Spleen (tissue), 7 donors: ENCODE data around the gene CACNA2D1.

Experiments used
- POLR2A ChIP-seq, 3 donors: fragments of 450-650 bp; IDR thresholded peaks; one replicate each; pipeline ENCODE4 v1.5.1; 2017; ENCODE audit warnings: antibody characterized with exemption in 3 of 3, mild to moderate bottlenecking in 1 of 3
- POLR2AphosphoS5 ChIP-seq, 3 donors: sonication (generic); formaldehyde crosslinking; IDR thresholded peaks; one replicate each; pipeline ENCODE4 v1.5.1; 2017; ENCODE audit warnings: antibody characterized with exemption in 3 of 3
- TF ChIP-seq, protein P1 (sequence below), 11 experiments: fragments of 200-600 bp in 7 of 11; fragments of 450-650 bp in 4 of 11; sonication (generic) in 4 of 11; IDR thresholded peaks in 8 of 11; conservative IDR thresholded peaks in 3 of 11; 1 replicate in 7 of 11; 2 replicates in 4 of 11; pipeline versions ENCODE4 v1.4.0 to v1.8.0; 2016 to 2021; ENCODE audit warnings: antibody characterized with exemption in 11 of 11, inconsistent platforms in 4 of 11, mild to moderate bottlenecking in 1 of 11
- donor health status: DM: no; HTN: no; CAD: no; lungs with moderate emphysema.
- donor health status: DM: no; HTN: no; CAD: no.
- donor health status: DM: no; HTN: no; CAD: no.

DNA sequence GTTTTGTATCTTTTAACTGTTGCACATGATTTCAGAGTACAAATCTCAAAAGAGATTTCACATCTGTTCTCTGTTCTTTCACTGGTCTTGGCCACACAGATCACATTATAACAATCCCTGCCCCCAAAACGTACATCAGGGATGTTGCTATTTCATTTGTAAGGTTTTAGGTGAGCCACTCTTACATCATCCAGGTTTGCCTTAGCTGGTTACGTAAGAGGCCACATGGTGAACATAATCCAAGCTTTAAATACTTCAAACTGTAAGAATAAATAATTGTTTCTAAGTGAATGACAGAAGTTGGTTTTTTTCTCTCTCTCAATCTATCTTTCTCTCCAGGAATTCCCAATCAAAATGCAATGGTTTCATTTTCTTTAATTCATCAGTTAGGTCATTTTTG is 427.8 kb downstream of the CACNA2D1 start:
- TF ChIP-seq, protein P1, sequence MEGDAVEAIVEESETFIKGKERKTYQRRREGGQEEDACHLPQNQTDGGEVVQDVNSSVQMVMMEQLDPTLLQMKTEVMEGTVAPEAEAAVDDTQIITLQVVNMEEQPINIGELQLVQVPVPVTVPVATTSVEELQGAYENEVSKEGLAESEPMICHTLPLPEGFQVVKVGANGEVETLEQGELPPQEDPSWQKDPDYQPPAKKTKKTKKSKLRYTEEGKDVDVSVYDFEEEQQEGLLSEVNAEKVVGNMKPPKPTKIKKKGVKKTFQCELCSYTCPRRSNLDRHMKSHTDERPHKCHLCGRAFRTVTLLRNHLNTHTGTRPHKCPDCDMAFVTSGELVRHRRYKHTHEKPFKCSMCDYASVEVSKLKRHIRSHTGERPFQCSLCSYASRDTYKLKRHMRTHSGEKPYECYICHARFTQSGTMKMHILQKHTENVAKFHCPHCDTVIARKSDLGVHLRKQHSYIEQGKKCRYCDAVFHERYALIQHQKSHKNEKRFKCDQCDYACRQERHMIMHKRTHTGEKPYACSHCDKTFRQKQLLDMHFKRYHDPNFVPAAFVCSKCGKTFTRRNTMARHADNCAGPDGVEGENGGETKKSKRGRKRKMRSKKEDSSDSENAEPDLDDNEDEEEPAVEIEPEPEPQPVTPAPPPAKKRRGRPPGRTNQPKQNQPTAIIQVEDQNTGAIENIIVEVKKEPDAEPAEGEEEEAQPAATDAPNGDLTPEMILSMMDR (IDR thresholded peaks at IDR 0.05 in 8 of 11, conservative IDR thresholded peaks at IDR 0.05 in 3 of 11) = no peak
- TF ChIP-seq POLR2AphosphoS5 (IDR thresholded peaks at IDR 0.05) = no peak
- TF ChIP-seq POLR2A (IDR thresholded peaks at IDR 0.05) = no peak
